Panc1 (cell line): ENCODE results near the gene TCF7.

Experiments
- POLR2AphosphoS5 ChIP-seq: IDR thresholded peaks from 2 replicates; pipeline ENCODE4 v1.6.1; 2012; ENCODE audit warnings: mild to moderate bottlenecking, low read depth, low read length, moderate library complexity
- REST ChIP-seq, 2 experiments: IDR thresholded peaks; 2 replicates each; pipeline ENCODE4 v1.6.1; 2011 to 2012; ENCODE audit warnings: low read depth in 2 of 2, control low read depth in 1 of 2, low read length in 1 of 2, mild to moderate bottlenecking in 1 of 2, moderate library complexity in 1 of 2; ENCODE audit not compliant: insufficient read depth in 1 of 2
- TCF7L2 ChIP-seq: IDR thresholded peaks from 2 replicates; pipeline ENCODE4 v1.6.1; 2011; ENCODE audit warnings: mild to moderate bottlenecking, low read depth, low read length, inconsistent platforms
- TF ChIP-seq, protein P1 (sequence below): fragments of 450-650 bp; IDR thresholded peaks from 2 replicates; pipeline ENCODE4 v1.5.1; 2017; ENCODE audit warnings: mild to moderate bottlenecking

DNA sequence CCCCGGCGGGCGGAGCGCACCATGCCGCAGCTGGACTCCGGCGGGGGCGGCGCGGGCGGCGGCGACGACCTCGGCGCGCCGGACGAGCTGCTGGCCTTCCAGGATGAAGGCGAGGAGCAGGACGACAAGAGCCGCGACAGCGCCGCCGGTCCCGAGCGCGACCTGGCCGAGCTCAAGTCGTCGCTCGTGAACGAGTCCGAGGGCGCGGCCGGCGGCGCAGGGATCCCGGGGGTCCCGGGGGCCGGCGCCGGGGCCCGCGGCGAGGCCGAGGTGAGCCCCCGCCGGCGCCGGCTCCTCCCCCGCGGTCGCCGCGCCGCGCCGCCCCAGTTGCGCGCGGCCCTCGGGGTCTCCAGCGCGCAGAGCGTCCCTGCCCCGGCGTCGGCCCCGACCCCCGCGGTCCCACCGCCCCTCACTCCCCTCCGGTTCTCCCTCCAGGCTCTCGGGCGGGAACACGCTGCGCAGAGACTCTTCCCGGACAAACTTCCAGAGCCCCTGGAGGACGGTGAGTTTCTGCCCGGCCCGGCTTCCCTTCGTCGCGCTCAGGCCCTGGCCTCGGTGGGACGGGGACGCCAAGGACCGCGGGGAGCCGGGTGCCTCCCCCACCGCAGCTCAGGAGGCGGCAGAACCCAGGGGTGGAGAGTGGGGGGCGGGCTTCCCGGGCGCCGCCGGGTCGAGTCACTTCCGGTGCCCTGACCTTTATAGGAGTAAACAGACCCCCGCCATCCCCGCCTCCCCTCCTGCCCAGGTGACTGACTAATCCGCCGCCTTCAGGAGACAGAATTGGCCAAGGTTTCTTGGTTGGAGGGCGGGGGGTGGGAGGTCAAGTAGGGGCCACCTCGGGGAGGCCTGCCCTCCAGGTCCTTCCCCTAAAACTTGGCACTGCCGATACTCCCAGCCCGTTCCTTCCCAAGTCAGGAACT lies 665 bp downstream of the TCF7 start:
- TF ChIP-seq, protein P1, sequence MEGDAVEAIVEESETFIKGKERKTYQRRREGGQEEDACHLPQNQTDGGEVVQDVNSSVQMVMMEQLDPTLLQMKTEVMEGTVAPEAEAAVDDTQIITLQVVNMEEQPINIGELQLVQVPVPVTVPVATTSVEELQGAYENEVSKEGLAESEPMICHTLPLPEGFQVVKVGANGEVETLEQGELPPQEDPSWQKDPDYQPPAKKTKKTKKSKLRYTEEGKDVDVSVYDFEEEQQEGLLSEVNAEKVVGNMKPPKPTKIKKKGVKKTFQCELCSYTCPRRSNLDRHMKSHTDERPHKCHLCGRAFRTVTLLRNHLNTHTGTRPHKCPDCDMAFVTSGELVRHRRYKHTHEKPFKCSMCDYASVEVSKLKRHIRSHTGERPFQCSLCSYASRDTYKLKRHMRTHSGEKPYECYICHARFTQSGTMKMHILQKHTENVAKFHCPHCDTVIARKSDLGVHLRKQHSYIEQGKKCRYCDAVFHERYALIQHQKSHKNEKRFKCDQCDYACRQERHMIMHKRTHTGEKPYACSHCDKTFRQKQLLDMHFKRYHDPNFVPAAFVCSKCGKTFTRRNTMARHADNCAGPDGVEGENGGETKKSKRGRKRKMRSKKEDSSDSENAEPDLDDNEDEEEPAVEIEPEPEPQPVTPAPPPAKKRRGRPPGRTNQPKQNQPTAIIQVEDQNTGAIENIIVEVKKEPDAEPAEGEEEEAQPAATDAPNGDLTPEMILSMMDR: no peak
- no peak for TF ChIP-seq POLR2AphosphoS5
- TF ChIP-seq REST (IDR thresholded peaks at IDR 0.05; ENCODE audit: insufficient read depth in 1 of 2, low read depth in 2 of 2, low read length in 1 of 2): no peak
- peak; percentile 89 for TF ChIP-seq TCF7L2
